Neural cell (in vitro differentiated cells): ENCODE results near the gene RFX3. TPM values are rescaled to one million over a fixed set of nuclear protein-coding genes. Genes with fewer than 3 reads are reported as not detected.

ENCODE experiments used
- H2AFZ ChIP-seq: fragments of 200-600, 300-800 bp; sonication (generic), shearing (Covaris generic); 2 replicates; pipeline ENCODE4 v1.6.0; 2014; ENCODE audit warnings: low read depth, mild to moderate bottlenecking, antibody characterized with exemption, low read length, moderate library complexity
- H3F3A ChIP-seq: fragments of 200-600 bp; shearing (Covaris generic); 2 replicates; pipeline ENCODE4 v1.6.1; 2016; ENCODE audit warnings: mild to moderate bottlenecking, moderate library complexity, mixed read lengths, antibody characterized with exemption, low read length; ENCODE audit not compliant: insufficient read depth, poor library complexity, severe bottlenecking
- H3K27ac ChIP-seq: fragments of 200-600, 300-800 bp; sonication (generic), shearing (Covaris generic); 2 replicates; pipeline ENCODE4 v1.5.1; 2014; ENCODE audit warnings: mild to moderate bottlenecking, low read length, moderate library complexity
- H3K27me3 ChIP-seq: fragments of 300-800, 200-600 bp; sonication (generic), shearing (Covaris generic); 2 replicates; pipeline ENCODE4 v1.6.0; 2014; ENCODE audit warnings: mild to moderate bottlenecking, low read depth, low read length, moderate library complexity; ENCODE audit not compliant: insufficient read depth
- H3K36me3 ChIP-seq: fragments of 300-800, 200-600 bp; sonication (generic), shearing (Covaris generic); 2 replicates; pipeline ENCODE4 v1.5.1; 2014; ENCODE audit warnings: mild to moderate bottlenecking, antibody characterized with exemption, low read length, moderate library complexity; ENCODE audit not compliant: insufficient read depth
- H3K4me2 ChIP-seq: fragments of 300-800, 200-600 bp; sonication (generic), shearing (Covaris generic); 2 replicates; pipeline ENCODE4 v1.6.0; 2014; ENCODE audit warnings: mild to moderate bottlenecking, low read length
- H3K4me3 ChIP-seq: fragments of 300-800, 200-600 bp; sonication (generic), shearing (Covaris generic); 2 replicates; pipeline ENCODE4 v1.5.1; 2014; ENCODE audit warnings: mild to moderate bottlenecking, low read length, moderate library complexity
- H3K79me2 ChIP-seq: fragments of 200-600 bp; shearing (Covaris generic); replicated peaks from 2 replicates; pipeline ENCODE4 v1.6.0; 2014; ENCODE audit warnings: mild to moderate bottlenecking, low read length, moderate library complexity; ENCODE audit not compliant: insufficient read depth
- H3K9ac ChIP-seq: fragments of 300-800, 200-600 bp; sonication (generic), shearing (Covaris generic); 2 replicates; pipeline ENCODE4 v1.6.1; 2016; ENCODE audit warnings: mild to moderate bottlenecking, low read length, mixed read lengths
- H3K9me2 ChIP-seq: fragments of 200-600 bp; shearing (Covaris generic); 2 replicates; pipeline ENCODE4 v1.6.1; 2016; ENCODE audit warnings: mild to moderate bottlenecking, low read length, mixed read lengths; ENCODE audit not compliant: insufficient read depth
- H3K9me3 ChIP-seq: fragments of 200-600, 300-800 bp; sonication (generic), shearing (Covaris generic); 2 replicates; pipeline ENCODE4 v1.6.1; 2016; ENCODE audit warnings: mild to moderate bottlenecking, mixed run types, low read length, moderate library complexity, mixed read lengths
- H4K20me1 ChIP-seq: fragments of 200-600 bp; shearing (Covaris generic); 2 replicates; pipeline ENCODE4 v1.6.1; 2016; ENCODE audit warnings: mild to moderate bottlenecking, mixed run types; ENCODE audit not compliant: insufficient read depth
- CTCF ChIP-seq: fragments of 450-650 bp; IDR thresholded peaks from 2 replicates; pipeline ENCODE4 v1.5.1; 2014; ENCODE audit warnings: antibody characterized with exemption, mild to moderate bottlenecking, moderate library complexity; ENCODE audit not compliant: poor library complexity, severe bottlenecking
- EP300 ChIP-seq: fragments of 450-650 bp; conservative IDR thresholded peaks from 2 replicates; pipeline ENCODE4 v1.6.1; 2014; ENCODE audit warnings: antibody characterized with exemption, mild to moderate bottlenecking, moderate library complexity; ENCODE audit not compliant: poor library complexity, severe bottlenecking
- EZH2 ChIP-seq: fragments of 200-600, 300-800 bp; shearing (Covaris generic), sonication (generic); IDR thresholded peaks from 2 replicates; pipeline ENCODE4 v1.6.1; 2014; ENCODE audit warnings: antibody characterized with exemption, low read length, borderline replicate concordance, mild to moderate bottlenecking; ENCODE audit not compliant: insufficient read depth, poor library complexity, severe bottlenecking
- POLR2AphosphoS5 ChIP-seq: IDR thresholded peaks from 2 replicates; pipeline ENCODE4 v1.6.1; 2012
- RAD21 ChIP-seq: fragments of 450-650 bp; conservative IDR thresholded peaks from 2 replicates; pipeline ENCODE4 v1.6.1; 2014; ENCODE audit warnings: antibody characterized with exemption, mild to moderate bottlenecking, moderate library complexity
- REST ChIP-seq: IDR thresholded peaks from 2 replicates; pipeline ENCODE4 v1.6.1; 2012; ENCODE audit warnings: borderline replicate concordance
- SMC3 ChIP-seq: fragments of 450-650 bp; conservative IDR thresholded peaks from 2 replicates; pipeline ENCODE4 v1.6.1; 2014; ENCODE audit warnings: antibody characterized with exemption, mild to moderate bottlenecking, moderate library complexity; ENCODE audit not compliant: poor library complexity
- TAF1 ChIP-seq: IDR thresholded peaks from 2 replicates; pipeline ENCODE4 v1.6.1; 2012; ENCODE audit warnings: low read depth
- polyA plus RNA-seq: library from polyadenylated mRNA; depleted of rRNA; stranded (reverse); fragments of >200 nt; gene quantifications from 2 replicates; pipeline ENCODE4 v1.2.3, GENCODE V29; 2014

RFX3 gene
- polyA plus RNA-seq, 1 donor from 2014 or later, result 27.6 TPM

GRCh38 chr9:3173374-3173773, 352.4 kb downstream of the RFX3 start:
- Histone ChIP-seq H3K4me3 (no peak overlapping the region), H2AFZ (no peak overlapping the region), H3K9me3 (no peaks in the 10 kb centered on the region), H3K27me3 (no peaks in the 10 kb centered on the region), H3K36me3 (no peaks in the 10 kb centered on the region), H3K4me2 (no peak overlapping the region), H3K9me2 (no peaks in the 10 kb centered on the region), H3K27ac (no peak overlapping the region), H3K9ac (no peak overlapping the region), H3K79me2 (no peaks in the 10 kb centered on the region), H3F3A (no peaks in the 10 kb centered on the region), H4K20me1 (no peaks in the 10 kb centered on the region)
- no peak for TF ChIP-seq TAF1
- TF ChIP-seq SMC3, result no peak
- TF ChIP-seq EP300, result no peak
- no peak for TF ChIP-seq RAD21

GRCh38 chr9:3170819-3171218, 355.0 kb downstream of the RFX3 start:
- H3K9ac ChIP-seq, result no peak overlapping the region
- no peak overlapping the region for H3K4me2 ChIP-seq
- no peaks in the 10 kb centered on the region for H3K36me3 ChIP-seq
- H3K27ac ChIP-seq, result no peak overlapping the region
- no peaks in the 10 kb centered on the region for H3K27me3 ChIP-seq
- H3K9me3 ChIP-seq, result no peaks in the 10 kb centered on the region
- H4K20me1 ChIP-seq, result no peaks in the 10 kb centered on the region
- H3K79me2 ChIP-seq, result no peaks in the 10 kb centered on the region
- no peak for TF ChIP-seq TAF1
- TF ChIP-seq EZH2, result no peak
- TF ChIP-seq EP300, result no peak
- no peak for TF ChIP-seq POLR2AphosphoS5
- TF ChIP-seq CTCF, result no peak
- TF ChIP-seq SMC3, result no peak
- no peak for TF ChIP-seq RAD21
- TF ChIP-seq REST, result no peak
- no peaks in the 10 kb centered on the region for H3K9me2 ChIP-seq
- no peak overlapping the region for H3K4me3 ChIP-seq
- H3F3A ChIP-seq, result no peaks in the 10 kb centered on the region
- H2AFZ ChIP-seq, result no peak overlapping the region
